Stimulated activated CD4-positive, alpha-beta T cell treated with anti-CD3 and anti-CD28 coated beads, Interleukin-2, amount 100 ng/mL, for 48 hours (primary cell): Measurements from ENCODE around the gene SLC44A1.

Source experiments
- DNase-seq, 2 donors: peaks; one replicate each; pipeline ENCODE4 v3.0.0-alpha.2; 2020

SLC44A1 gene

GRCh38 chr9:105341434-105342146, 97.1 kb downstream of the SLC44A1 start:
- DNase-seq: no peak

DNA sequence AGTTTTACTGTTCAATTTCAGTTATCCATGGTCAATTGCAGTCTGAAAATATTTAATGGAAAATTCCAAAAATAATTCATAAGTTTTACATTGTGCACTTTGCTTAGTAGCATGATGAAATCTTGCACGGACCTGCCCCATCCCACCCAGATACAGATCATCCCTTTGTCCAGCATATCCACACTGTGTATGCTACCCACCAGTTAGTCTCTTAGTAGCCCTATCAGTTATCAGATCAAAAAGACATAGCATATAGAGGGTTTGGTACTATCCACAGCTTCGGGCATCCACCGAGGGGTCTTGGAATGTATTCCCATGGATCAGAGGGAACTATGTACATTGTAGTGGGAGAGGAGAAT, 97.7 kb downstream of the SLC44A1 start:
- no peak for DNase-seq

DNA sequence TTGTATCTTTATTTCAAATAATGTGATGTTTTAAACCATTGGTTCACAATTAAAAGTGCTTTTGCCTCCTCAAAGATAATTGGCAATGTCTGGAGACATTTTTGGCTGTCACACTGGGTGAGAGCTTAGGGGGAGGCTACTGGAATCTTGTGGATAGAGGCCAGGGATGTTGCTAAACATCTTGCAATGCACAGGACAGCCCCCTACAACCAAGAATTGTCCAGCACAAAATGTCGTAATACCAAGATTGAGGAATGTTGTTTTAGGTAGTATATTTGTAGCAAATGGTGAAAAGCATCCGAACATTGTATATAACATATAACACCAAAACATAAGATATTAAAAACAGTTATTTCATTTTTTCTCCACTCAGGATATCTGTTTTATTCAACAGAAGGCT, 99.8 kb downstream of the SLC44A1 start:
- DNase-seq: no peak

- no peak for DNase-seq
These were observed 101.2 kb downstream of the SLC44A1 start for GRCh38 chr9:105345626-105346025.

DNA sequence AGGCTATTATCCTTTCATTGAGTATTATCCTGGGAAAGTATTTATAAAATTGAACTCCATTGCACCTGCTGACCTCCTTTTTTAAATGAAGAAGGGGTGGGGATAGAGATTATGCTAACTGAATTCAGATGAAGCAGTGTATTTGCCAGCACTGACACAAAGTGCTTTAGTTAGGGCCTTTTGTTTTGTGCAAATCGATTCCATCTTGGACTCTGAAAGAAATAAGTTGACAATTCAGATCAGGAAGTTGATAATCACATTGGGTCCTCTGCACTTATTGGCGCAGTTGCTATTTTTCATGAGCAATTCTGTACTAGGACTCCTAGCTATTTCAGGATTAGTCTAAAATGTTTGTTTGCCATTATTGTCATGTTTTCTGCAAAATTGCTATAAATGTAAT, 101.8 kb downstream of the SLC44A1 start:
- no peak for DNase-seq

DNA sequence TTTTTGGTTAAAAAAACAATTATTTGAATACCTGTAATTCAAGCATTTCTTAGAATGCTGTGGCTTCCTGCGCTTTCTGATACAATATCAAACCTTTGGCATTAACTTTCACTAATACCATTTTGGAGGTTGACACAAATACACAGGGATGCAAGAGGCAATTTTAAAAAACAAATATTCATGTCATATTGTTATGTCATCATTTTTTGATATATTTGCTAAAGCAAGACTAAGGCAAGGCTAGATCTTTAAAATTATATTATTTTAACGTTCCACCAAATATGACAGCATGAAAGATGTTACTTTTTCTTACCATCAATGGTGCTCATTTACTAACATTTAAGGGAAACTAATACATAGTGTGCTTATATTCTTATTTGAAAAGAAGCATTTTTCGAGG, 110.0 kb downstream of the SLC44A1 start:
- no peak for DNase-seq

- no peak for DNase-seq
These were observed 111.3 kb downstream of the SLC44A1 start for GRCh38 chr9:105355781-105356180.

DNA sequence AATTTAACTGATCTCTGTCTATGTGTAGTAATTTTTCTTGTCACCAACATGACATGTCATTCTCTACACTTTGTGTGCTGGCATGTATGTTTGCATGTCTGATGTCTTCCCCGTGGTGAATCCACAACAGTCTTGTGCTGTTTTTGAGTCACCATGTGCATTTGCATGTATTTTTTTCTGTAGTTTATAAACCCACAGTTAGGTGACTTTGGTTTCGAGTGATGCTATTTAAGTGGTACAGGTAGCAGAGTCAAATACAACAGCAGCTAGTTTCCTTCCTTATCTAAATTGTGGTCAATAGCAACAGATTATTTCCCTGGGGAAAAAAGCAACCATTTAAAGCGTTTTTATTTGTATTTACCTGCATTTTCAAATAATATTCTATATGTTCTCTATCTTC, 113.5 kb downstream of the SLC44A1 start:
- DNase-seq: no peak

DNA sequence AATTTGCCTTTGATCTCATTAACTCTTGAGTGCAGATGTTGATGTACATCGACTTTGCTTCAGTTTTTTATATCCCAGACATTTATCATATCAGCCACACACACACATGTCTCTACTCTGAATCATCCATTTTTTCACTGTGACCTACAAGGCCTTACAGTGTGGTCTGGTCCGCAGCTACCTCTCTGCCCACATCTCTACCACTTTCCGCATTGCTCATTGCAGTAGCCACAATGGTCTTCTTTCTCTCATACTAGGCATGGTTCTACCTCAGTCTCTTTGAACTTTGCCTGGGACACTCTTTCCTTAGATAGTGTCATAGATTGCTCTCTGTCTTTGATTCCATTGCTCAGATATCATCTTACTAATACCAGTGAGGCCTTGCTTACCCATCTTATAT, 115.4 kb downstream of the SLC44A1 start:
- peak; percentile 36 to 55 for DNase-seq

GRCh38 chr9:105360344-105360743, 115.9 kb downstream of the SLC44A1 start:
- no peak for DNase-seq

GRCh38 chr9:105361873-105362272, 117.4 kb downstream of the SLC44A1 start:
- DNase-seq: no peak

DNA sequence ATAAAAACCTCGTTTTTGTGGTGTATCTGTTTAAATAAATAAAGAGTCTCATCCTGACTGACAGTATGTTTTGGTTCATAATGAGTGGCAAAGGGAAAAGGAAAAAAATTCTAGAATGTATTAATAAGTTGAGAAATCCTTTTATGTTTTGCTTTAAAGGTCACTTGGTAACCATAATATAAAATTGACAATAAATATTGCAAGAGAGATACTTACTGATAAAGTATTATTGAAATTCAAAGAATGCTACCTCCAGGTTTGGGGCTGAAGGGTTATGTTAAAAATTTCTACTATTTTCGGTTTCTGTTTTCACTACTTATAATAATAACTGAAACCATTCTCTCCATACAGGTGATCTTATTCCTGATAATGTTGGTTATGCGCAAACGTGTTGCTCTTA, 118.0 kb downstream of the SLC44A1 start:
- no peak for DNase-seq

GRCh38 chr9:105363837-105364236, 119.4 kb downstream of the SLC44A1 start:
- DNase-seq: no peak

DNA sequence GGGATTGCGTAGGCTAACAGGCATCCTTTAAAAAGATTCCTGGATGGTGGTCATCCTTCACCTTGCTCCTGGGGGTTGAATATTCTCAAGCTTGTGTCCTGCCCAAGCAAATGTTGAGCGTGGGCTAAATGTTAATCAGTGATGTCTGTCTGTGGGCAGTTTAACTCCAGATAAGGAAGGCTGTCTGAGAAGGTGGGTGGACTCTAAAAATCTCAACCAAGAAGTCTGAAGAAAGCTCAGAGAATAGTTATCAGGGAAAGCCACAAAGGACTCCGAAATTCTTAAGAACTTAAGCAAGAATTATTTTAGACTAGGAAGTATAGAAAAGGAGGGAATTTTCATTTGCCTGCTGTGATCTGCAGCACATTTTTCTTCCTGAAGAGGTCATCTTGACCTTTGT, 125.5 kb downstream of the SLC44A1 start:
- no peak for DNase-seq

DNA sequence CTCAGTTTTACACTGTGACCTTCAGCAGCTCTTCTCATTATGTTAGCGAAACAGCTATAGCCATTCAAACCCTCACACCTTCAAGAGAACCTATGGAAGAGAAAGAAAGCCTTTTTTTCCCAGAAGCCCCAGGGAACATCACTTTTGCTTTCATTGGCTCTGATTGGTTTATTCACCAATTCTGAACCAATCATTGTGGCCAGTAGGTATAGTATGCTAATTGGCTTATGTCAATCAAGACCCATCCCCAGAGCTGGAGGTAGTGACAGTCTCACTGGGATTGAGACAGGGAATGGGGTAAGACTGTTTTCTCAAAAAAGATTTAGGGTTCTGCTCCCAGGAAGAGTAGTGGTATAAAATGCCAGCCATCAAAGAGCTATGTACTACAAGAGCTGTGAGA, 129.3 kb downstream of the SLC44A1 start:
- no peak for DNase-seq

DNA sequence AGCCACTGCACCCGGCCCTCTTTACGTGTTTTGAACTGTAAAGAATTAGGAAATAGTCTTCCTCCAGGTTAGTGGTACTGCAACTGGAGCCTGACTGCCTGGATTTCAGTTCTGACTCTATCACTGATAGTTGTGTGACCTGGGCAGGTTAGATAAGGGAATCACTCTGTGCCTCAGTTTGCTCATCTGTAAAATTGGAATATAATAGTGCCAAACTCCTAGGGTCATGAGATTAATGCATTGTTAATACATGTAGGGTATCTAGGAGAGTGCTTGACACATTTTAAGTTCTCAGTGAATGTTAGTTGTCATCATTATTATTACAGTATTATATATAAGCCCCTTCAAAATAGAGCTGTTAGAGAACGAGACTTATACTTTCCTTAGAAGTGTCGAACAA, 130.9 kb downstream of the SLC44A1 start:
- DNase-seq: no peak

GRCh38 chr9:105376893-105377292, 132.4 kb downstream of the SLC44A1 start:
- DNase-seq: no peak

GRCh38 chr9:105385381-105385985, 141.0 kb downstream of the SLC44A1 start:
- DNase-seq: no peak

GRCh38 chr9:105389796-105390195, 145.3 kb downstream of the SLC44A1 start:
- DNase-seq: no peak

GRCh38 chr9:105390871-105391270, 146.4 kb downstream of the SLC44A1 start:
- DNase-seq: no peak

- no peak for DNase-seq
These were observed 146.8 kb downstream of the SLC44A1 start for GRCh38 chr9:105391288-105391687.

- no peak for DNase-seq
These were observed 148.1 kb downstream of the SLC44A1 start for GRCh38 chr9:105392531-105392930.

GRCh38 chr9:105393576-105394344, 149.3 kb downstream of the SLC44A1 start:
- DNase-seq: no peak

- DNase-seq: no peak
These were observed 152.0 kb downstream of the SLC44A1 start for GRCh38 chr9:105396441-105396840.
